Esophagus muscularis mucosa (tissue), 4 donors: ENCODE measurements around the gene SLC35B2.

Experiments
- CTCF ChIP-seq, 3 experiments: fragments of 200-600 bp in 2 of 3; fragments of 450-650 bp in 1 of 3; sonication (generic) in 2 of 3; IDR thresholded peaks; one replicate each; pipeline ENCODE4 v1.5.1; 2017 to 2019; ENCODE audit warnings: antibody characterized with exemption in 3 of 3, mild to moderate bottlenecking in 2 of 3, moderate library complexity in 1 of 3
- EP300 ChIP-seq: sonication (generic); formaldehyde crosslinking; IDR thresholded peaks from one replicate; pipeline ENCODE4 v1.6.1; 2017; ENCODE audit warnings: antibody characterized with exemption
- POLR2A ChIP-seq: fragments of 450-650 bp; IDR thresholded peaks from one replicate; pipeline ENCODE4 v1.6.1; 2017; ENCODE audit warnings: antibody characterized with exemption, moderate library complexity, mild to moderate bottlenecking, low read depth
- POLR2AphosphoS5 ChIP-seq, 2 donors: sonication (generic); formaldehyde crosslinking; IDR thresholded peaks; one replicate each; pipeline ENCODE4 v1.6.1; 2017; ENCODE audit warnings: antibody characterized with exemption in 2 of 2

DNA sequence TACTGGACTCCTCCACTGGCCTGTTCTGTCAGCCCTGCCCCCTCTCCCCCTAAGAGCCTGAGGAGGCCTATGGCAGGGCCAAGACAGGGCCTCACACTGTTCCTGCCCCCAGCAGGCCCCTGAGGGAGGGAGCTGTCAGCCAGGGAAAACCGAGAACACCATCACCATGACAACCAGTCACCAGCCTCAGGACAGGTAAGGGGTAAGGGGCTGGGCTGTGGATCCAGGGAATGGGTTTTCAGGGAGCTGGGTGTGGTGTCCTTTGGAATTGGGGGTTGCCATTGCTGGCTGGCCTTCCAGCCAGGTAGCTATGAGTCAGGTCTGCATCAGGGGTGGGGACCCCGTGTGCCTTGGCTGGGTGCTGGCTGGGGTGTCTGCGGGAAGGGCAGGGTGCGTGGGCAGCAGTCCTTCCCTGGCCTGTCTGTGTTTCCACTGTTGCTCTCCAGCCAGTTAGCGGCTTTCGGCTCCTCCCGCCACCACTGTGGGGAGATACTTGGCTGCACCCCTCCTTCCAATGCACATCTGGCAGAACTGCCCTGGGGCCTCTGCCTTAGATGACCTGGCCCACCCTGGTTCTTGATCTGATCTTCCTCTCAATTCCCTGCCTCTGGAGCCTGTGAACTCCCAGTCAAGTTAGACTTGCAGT lies 30.1 kb downstream of the SLC35B2 start:
- TF ChIP-seq CTCF (IDR thresholded peaks at IDR 0.05) (no peak), POLR2A (no peak), EP300 (no peak), POLR2AphosphoS5 (IDR thresholded peaks at IDR 0.05) (no peak)
